HUES64 (cell line): ENCODE data around the gene MAP3K5.

ENCODE experiments used
- H3K27ac ChIP-seq: 2 replicates; pipeline ENCODE4 v1.7.0; 2013; ENCODE audit warnings: low read depth, low read length, inconsistent platforms
- H3K27me3 ChIP-seq: 2 replicates; pipeline ENCODE4 v1.6.1; 2013; ENCODE audit warnings: mild to moderate bottlenecking, low read length; ENCODE audit not compliant: insufficient read depth
- H3K36me3 ChIP-seq: 2 replicates; pipeline ENCODE4 v1.6.1; 2013; ENCODE audit warnings: mild to moderate bottlenecking, low read length; ENCODE audit not compliant: insufficient read depth
- H3K4me1 ChIP-seq: 2 replicates; pipeline ENCODE4 v1.6.1; 2013; ENCODE audit warnings: mild to moderate bottlenecking, low read length, moderate library complexity; ENCODE audit not compliant: insufficient read depth
- H3K4me3 ChIP-seq: 2 replicates; pipeline ENCODE4 v1.5.1; 2013; ENCODE audit warnings: mild to moderate bottlenecking, low read length, moderate library complexity
- H3K9ac ChIP-seq: 2 replicates; pipeline ENCODE4 v1.6.1; 2013; ENCODE audit warnings: mild to moderate bottlenecking, low read depth, low read length
- H3K9me3 ChIP-seq: 2 replicates; pipeline ENCODE4 v1.6.1; 2013; ENCODE audit warnings: low read depth, low read length; ENCODE audit not compliant: insufficient read depth
- WGBS: fragments of 150-250, 120-280 bp; methylation state at CpG from one replicate; pipeline ENCODE4 v1.1.7; 2013; ENCODE audit warnings: missing lambda C conversion rate; 5-methylcytosine and 5-hydroxymethylcytosine counted together

MAP3K5 gene

GRCh38 chr6:136812174-136812573 lies 19.9 kb upstream of the MAP3K5 start:
- Histone ChIP-seq H3K27me3 (no peaks in the 10 kb centered on the region), H3K9me3 (no peaks in the 10 kb centered on the region), H3K9ac (no peak overlapping the region), H3K4me1 (no peaks in the 10 kb centered on the region), H3K27ac (no peak overlapping the region), H3K4me3 (no peak overlapping the region), H3K36me3 (no peaks in the 10 kb centered on the region)
- 98% methylated on average over 2 of the region's 2 CpGs for WGBS

DNA sequence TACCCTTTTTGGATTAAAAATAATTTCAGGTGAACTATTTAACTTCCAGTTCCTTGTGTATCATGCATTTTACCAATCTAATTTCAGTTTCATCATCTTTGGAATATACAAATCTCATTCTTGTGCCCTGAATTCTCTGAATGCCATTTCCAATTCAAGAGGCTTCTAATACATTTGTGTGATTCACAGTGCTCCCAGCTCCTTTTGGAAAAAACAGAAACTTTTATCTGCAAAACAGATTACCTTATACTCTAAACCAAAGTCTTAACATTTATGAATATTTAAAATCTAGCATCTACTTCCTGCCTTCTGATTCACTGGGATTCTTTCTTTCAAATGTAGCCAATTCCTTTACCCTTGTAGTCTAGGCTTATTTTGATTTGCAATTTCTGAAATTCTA lies 19.0 kb upstream of the MAP3K5 start:
- H3K4me3 ChIP-seq = no peak overlapping the region
- H3K27me3 ChIP-seq = no peaks in the 10 kb centered on the region
- no peak overlapping the region for H3K27ac ChIP-seq

DNA sequence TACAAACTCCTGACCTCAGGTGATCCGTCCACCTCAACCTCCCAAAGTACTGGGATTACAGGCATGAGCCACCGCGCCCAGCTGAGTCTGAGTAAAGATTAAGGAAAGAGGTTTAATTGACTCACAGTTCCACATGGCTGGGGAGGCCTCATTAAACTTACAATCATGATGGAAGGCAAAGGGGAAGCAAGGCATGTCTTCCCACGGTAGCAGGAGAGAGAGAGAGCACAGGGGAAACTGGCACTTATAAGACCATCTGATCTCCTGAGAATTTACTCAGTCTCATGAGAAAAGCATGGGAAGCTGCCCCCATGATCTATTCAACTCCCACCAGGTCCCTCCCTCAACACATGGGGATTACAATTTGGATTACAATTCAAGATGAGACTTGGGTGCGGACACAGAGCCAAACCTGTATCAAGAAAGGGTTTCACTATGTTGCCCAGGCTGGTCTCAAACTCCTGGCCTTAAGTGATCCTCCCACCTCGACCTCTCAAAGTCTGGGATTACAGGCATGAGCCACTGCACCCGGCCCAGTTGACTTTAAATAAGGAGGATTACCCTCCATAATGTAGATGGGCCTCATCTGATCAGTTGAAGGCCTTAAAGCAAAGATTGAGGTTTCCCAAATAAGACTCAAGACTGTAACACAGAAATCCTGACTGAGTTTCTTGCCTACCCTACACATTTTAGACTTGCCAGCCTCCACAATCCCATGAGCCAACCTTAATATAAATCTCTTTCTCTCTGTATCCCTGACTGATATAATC lies 17.0 kb upstream of the MAP3K5 start:
- no peak overlapping the region for H3K9ac ChIP-seq
- 88% methylated on average over 7 of the region's 7 CpGs for WGBS

More for the DNA sequence above, 19.0 kb upstream of the MAP3K5 start:
- Histone ChIP-seq H3K36me3 (no peaks in the 10 kb centered on the region), H3K9ac (no peak overlapping the region), H3K9me3 (no peaks in the 10 kb centered on the region), H3K4me1 (no peaks in the 10 kb centered on the region)

GRCh38 chr6:136803608-136804007 lies 11.3 kb upstream of the MAP3K5 start:
- Histone ChIP-seq H3K27ac (no peak overlapping the region), H3K4me1 (no peaks in the 10 kb centered on the region), H3K27me3 (no peaks in the 10 kb centered on the region), H3K9ac (no peak overlapping the region), H3K9me3 (peaks cover 5% of the 10 kb centered on the region; the same call in 1 of the 2 replicates), H3K4me3 (no peak overlapping the region), H3K36me3 (no peaks in the 10 kb centered on the region)
- WGBS = 100% methylated on average over 1 of the region's 1 CpG

More for the DNA sequence above, 17.0 kb upstream of the MAP3K5 start:
- Histone ChIP-seq H3K4me1 (no peaks in the 10 kb centered on the region), H3K4me3 (no peak overlapping the region), H3K36me3 (no peaks in the 10 kb centered on the region), H3K27me3 (no peaks in the 10 kb centered on the region), H3K27ac (no peak overlapping the region), H3K9me3 (no peaks in the 10 kb centered on the region)

DNA sequence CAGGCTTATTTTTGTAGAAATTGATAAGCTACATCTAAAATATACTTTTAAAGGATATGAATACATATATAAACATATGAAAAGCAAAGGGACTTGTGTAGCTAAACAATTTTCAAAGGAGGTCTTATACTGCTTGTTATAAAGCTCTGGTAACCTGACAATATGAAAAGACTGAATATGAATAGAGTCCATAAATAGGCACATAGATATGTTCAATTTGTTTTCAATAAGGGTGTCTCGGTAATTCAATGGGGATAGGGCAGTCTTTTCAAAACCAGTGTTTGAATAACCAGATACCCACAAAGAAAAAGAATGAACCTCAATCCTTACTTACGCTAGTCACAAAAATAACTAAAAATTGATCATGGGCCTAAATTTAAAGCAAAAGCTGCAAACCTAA lies 9.3 kb upstream of the MAP3K5 start:
- Histone ChIP-seq H3K36me3 (no peaks in the 10 kb centered on the region), H3K27me3 (no peaks in the 10 kb centered on the region), H3K4me1 (no peaks in the 10 kb centered on the region), H3K4me3 (no peak overlapping the region), H3K9me3 (peaks cover 5% of the 10 kb centered on the region; the same call in 1 of the 2 replicates), H3K9ac (no peak overlapping the region), H3K27ac (no peak overlapping the region)
- WGBS = 86% methylated on average over 2 of the region's 2 CpGs

- WGBS = no CpG with 5 or more reads among the region's 1 CpG
- Histone ChIP-seq H3K4me1 (no peaks in the 10 kb centered on the region), H3K4me3 (no peak overlapping the region), H3K9ac (no peak overlapping the region), H3K27ac (no peak overlapping the region), H3K36me3 (no peaks in the 10 kb centered on the region), H3K9me3 (no peaks in the 10 kb centered on the region), H3K27me3 (peaks cover 14% of the 10 kb centered on the region)
These were observed 5.8 kb upstream of the MAP3K5 start for GRCh38 chr6:136798044-136798443.

GRCh38 chr6:136795996-136796395 lies 3.7 kb upstream of the MAP3K5 start:
- H3K27ac ChIP-seq = no peak overlapping the region

GRCh38 chr6:136795386-136795785 lies 3.1 kb upstream of the MAP3K5 start:
- Histone ChIP-seq H3K9ac (no peak overlapping the region), H3K4me3 (no peak overlapping the region), H3K27me3 (peaks cover 40% of the 10 kb centered on the region), H3K9me3 (no peaks in the 10 kb centered on the region), H3K4me1 (0 out of 2 replicates have a peak, but pooled peaks cover 3% of the 10 kb centered on the region), H3K27ac (no peak overlapping the region), H3K36me3 (no peaks in the 10 kb centered on the region)
- 94% methylated on average over 2 of the region's 2 CpGs for WGBS

More at GRCh38 chr6:136795996-136796395, 3.7 kb upstream of the MAP3K5 start:
- no peaks in the 10 kb centered on the region for H3K9me3 ChIP-seq
- no peaks in the 10 kb centered on the region for H3K36me3 ChIP-seq
- no peak overlapping the region for H3K9ac ChIP-seq
- H3K27me3 ChIP-seq = peaks cover 34% of the 10 kb centered on the region
- 0 out of 2 replicates have a peak, but pooled peaks cover 3% of the 10 kb centered on the region for H3K4me1 ChIP-seq
- WGBS = 92% methylated on average over 5 of the region's 5 CpGs
- no peak overlapping the region for H3K4me3 ChIP-seq

GRCh38 chr6:136793363-136793762 lies 1.1 kb upstream of the MAP3K5 start:
- 0 out of 2 replicates have a peak, but pooled peaks cover 3% of the 10 kb centered on the region for H3K4me1 ChIP-seq
- H3K9me3 ChIP-seq = no peaks in the 10 kb centered on the region
- H3K4me3 ChIP-seq = peak overlapping the region; percentile 68
- 78% methylated on average over 8 of the region's 8 CpGs for WGBS
- H3K36me3 ChIP-seq = no peaks in the 10 kb centered on the region
- no peak overlapping the region for H3K27ac ChIP-seq
- H3K9ac ChIP-seq = no peak overlapping the region
- peaks cover 48% of the 10 kb centered on the region for H3K27me3 ChIP-seq

- WGBS = under 1% methylated on average over 46 of the region's 46 CpGs
- no peaks in the 10 kb centered on the region for H3K9me3 ChIP-seq
- H3K27me3 ChIP-seq = peaks cover 48% of the 10 kb centered on the region
- H3K4me1 ChIP-seq = 0 out of 2 replicates have a peak, but pooled peaks cover 3% of the 10 kb centered on the region
- no peak overlapping the region for H3K27ac ChIP-seq
- peak overlapping the region; percentile 68 for H3K4me3 ChIP-seq
- H3K36me3 ChIP-seq = no peaks in the 10 kb centered on the region
- peak overlapping the region; percentile 67 for H3K9ac ChIP-seq
These were observed 225 bp downstream of the MAP3K5 start for GRCh38 chr6:136792095-136792409.

- H3K27ac ChIP-seq = no peak overlapping the region
- no peaks in the 10 kb centered on the region for H3K36me3 ChIP-seq
- H3K9me3 ChIP-seq = no peaks in the 10 kb centered on the region
- peak overlapping the region; percentile 67; the same call in 1 of the 2 replicates for H3K9ac ChIP-seq
- peaks cover 48% of the 10 kb centered on the region for H3K27me3 ChIP-seq
- peak overlapping the region; percentile 68 for H3K4me3 ChIP-seq
- WGBS = 5% methylated on average over 62 of the region's 62 CpGs
- H3K4me1 ChIP-seq = 0 out of 2 replicates have a peak, but pooled peaks cover 3% of the 10 kb centered on the region
These were observed 782 bp downstream of the MAP3K5 start for GRCh38 chr6:136791296-136792094.
